CD14-positive monocyte (primary cell): ENCODE measurements around the gene PPP2R3C. TPM values are rescaled to one million over a fixed set of nuclear protein-coding genes. Genes with fewer than 3 reads are reported as not detected.

Experiments
- DNase-seq, 3 donors: peaks; one replicate each; pipeline ENCODE4 v3.0.0-alpha.2; 2011 to 2022
- H2AFZ ChIP-seq: 2 replicates; pipeline ENCODE4 v1.6.0; 2012; ENCODE audit warnings: mild to moderate bottlenecking, low read depth, low read length, inconsistent platforms; ENCODE audit not compliant: insufficient read depth, poor library complexity, severe bottlenecking
- H3K27ac ChIP-seq, 2 donors: 1 replicate in 1 of 2; 2 replicates in 1 of 2; pipeline ENCODE4 v1.5.1; 2012 to 2013; ENCODE audit warnings: low read length in 2 of 2, control low read depth in 1 of 2, inconsistent platforms in 1 of 2, low read depth in 1 of 2, mild to moderate bottlenecking in 1 of 2
- H3K27me3 ChIP-seq, 2 donors: one replicate each; pipeline versions ENCODE4 v1.6.0 to v1.6.1; 2011 to 2013; ENCODE audit warnings: low read length in 2 of 2; ENCODE audit not compliant: control insufficient read depth in 2 of 2, insufficient read depth in 2 of 2
- H3K36me3 ChIP-seq, 2 donors: replicated peaks in 1 of 2; 1 replicate in 1 of 2; 2 replicates in 1 of 2; pipeline versions ENCODE4 v1.5.1 to v1.6.1; 2012 to 2013; ENCODE audit warnings: low read length in 2 of 2, control low read depth in 1 of 2, inconsistent platforms in 1 of 2, mild to moderate bottlenecking in 1 of 2; ENCODE audit not compliant: insufficient read depth in 2 of 2, control insufficient read depth in 1 of 2
- H3K4me1 ChIP-seq, 2 donors: 1 replicate in 1 of 2; 2 replicates in 1 of 2; pipeline versions ENCODE4 v1.5.1 to v1.6.1; 2012 to 2013; ENCODE audit warnings: low read length in 2 of 2, control low read depth in 1 of 2, inconsistent platforms in 1 of 2, mild to moderate bottlenecking in 1 of 2, moderate library complexity in 1 of 2; ENCODE audit not compliant: insufficient read depth in 2 of 2, control insufficient read depth in 1 of 2
- H3K4me2 ChIP-seq: replicated peaks from 2 replicates; pipeline ENCODE3; 2012; ENCODE audit warnings: low read length, moderate library complexity, mild to moderate bottlenecking; ENCODE audit not compliant: poor library complexity, severe bottlenecking; ENCODE audit errors: extremely low read depth
- H3K4me3 ChIP-seq, 3 experiments: fragments of 200-600 bp in 1 of 3; sonication (generic) in 1 of 3; replicated peaks in 1 of 3; 1 replicate in 2 of 3; 2 replicates in 1 of 3; pipeline ENCODE4 v1.5.1; 2011 to 2013; ENCODE audit warnings: low read length in 3 of 3, mild to moderate bottlenecking in 3 of 3, control low read depth in 2 of 3, low read depth in 2 of 3, inconsistent platforms in 1 of 3, moderate library complexity in 1 of 3
- H3K79me2 ChIP-seq: 2 replicates; pipeline ENCODE4 v1.6.0; 2012; ENCODE audit warnings: mild to moderate bottlenecking, control low read depth, inconsistent platforms, low read length, moderate library complexity; ENCODE audit not compliant: insufficient read depth
- H3K9ac ChIP-seq: 2 replicates; pipeline ENCODE4 v1.6.0; 2017; ENCODE audit warnings: low read length, mild to moderate bottlenecking; ENCODE audit not compliant: insufficient read depth, poor library complexity, severe bottlenecking
- H3K9me3 ChIP-seq, 2 donors: replicated peaks in 1 of 2; 1 replicate in 1 of 2; 2 replicates in 1 of 2; pipeline versions ENCODE4 v1.5.1 to v1.6.1; 2012 to 2013; ENCODE audit warnings: low read length in 2 of 2, control low read depth in 1 of 2; ENCODE audit not compliant: control insufficient read depth in 1 of 2, insufficient read depth in 1 of 2
- H4K20me1 ChIP-seq: 2 replicates; pipeline ENCODE4 v1.6.0; 2012; ENCODE audit warnings: mild to moderate bottlenecking, low read length, control low read depth, moderate library complexity; ENCODE audit not compliant: insufficient read depth
- H3K27ac Mint-ChIP-seq, 7 donors: one replicate each; pipeline ENCODE4 v1.8.0; 2020; ENCODE audit warnings: mild to moderate bottlenecking in 7 of 7, mixed read lengths in 7 of 7, moderate library complexity in 6 of 7, inconsistent platforms in 2 of 7
- H3K27me3 Mint-ChIP-seq, 3 donors: one replicate each; pipeline ENCODE4 v1.8.0; 2021 to 2022; ENCODE audit warnings: low read depth in 3 of 3, mild to moderate bottlenecking in 3 of 3, mixed read lengths in 3 of 3, moderate library complexity in 3 of 3, inconsistent platforms in 1 of 3
- H3K36me3 Mint-ChIP-seq, 2 donors: one replicate each; pipeline ENCODE4 v1.8.0; 2020; ENCODE audit warnings: mixed read lengths in 2 of 2, inconsistent platforms in 1 of 2, mild to moderate bottlenecking in 1 of 2
- H3K4me1 Mint-ChIP-seq: one replicate; pipeline ENCODE4 v1.8.0; 2020; ENCODE audit warnings: mild to moderate bottlenecking, mixed read lengths
- H3K4me3 Mint-ChIP-seq, 2 donors: one replicate each; pipeline ENCODE4 v1.8.0; 2020; ENCODE audit warnings: mild to moderate bottlenecking in 2 of 2, mixed read lengths in 2 of 2, moderate library complexity in 1 of 2
- H3K9me3 Mint-ChIP-seq, 7 donors: one replicate each; pipeline ENCODE4 v1.8.0; 2020 to 2022; ENCODE audit warnings: mixed read lengths in 7 of 7, mild to moderate bottlenecking in 6 of 7, moderate library complexity in 6 of 7, inconsistent platforms in 2 of 7
- CTCF ChIP-seq: fragments of 200-600 bp; IDR thresholded peaks from one replicate; pipeline ENCODE4 v1.8.0; 2022; ENCODE audit warnings: antibody characterized with exemption, mild to moderate bottlenecking
- WGBS: methylation state at CpG from one replicate; pipeline ENCODE4 v1.1.5; 2013; ENCODE audit warnings: missing lambda C conversion rate; ENCODE audit not compliant: insufficient coverage; 5-methylcytosine and 5-hydroxymethylcytosine counted together
- intact Hi-C, 2 donors: fragments of 100-400 bp; cut with micrococcal nuclease; formaldehyde crosslinking; loops; one replicate each; pipeline versions ENCODE4 v1.15.0 to v1.15.1; 2023
- polyA plus RNA-seq, 3 donors: library from polyadenylated mRNA; depleted of rRNA in 1 of 3; unstranded in 2 of 3; stranded (reverse) in 1 of 3; fragments of 300-500 nt in 2 of 3; fragments of >200 nt in 1 of 3; fragmentation: Illumina TruSeq in 2 of 3; gene quantifications; 1 replicate in 2 of 3; 2 replicates in 1 of 3; pipeline ENCODE4 v1.2.3, GENCODE V29; 2012 to 2021

PPP2R3C gene
- polyA plus RNA-seq, 3 donors = 21.4 to 131 (median 122) TPM

DNA sequence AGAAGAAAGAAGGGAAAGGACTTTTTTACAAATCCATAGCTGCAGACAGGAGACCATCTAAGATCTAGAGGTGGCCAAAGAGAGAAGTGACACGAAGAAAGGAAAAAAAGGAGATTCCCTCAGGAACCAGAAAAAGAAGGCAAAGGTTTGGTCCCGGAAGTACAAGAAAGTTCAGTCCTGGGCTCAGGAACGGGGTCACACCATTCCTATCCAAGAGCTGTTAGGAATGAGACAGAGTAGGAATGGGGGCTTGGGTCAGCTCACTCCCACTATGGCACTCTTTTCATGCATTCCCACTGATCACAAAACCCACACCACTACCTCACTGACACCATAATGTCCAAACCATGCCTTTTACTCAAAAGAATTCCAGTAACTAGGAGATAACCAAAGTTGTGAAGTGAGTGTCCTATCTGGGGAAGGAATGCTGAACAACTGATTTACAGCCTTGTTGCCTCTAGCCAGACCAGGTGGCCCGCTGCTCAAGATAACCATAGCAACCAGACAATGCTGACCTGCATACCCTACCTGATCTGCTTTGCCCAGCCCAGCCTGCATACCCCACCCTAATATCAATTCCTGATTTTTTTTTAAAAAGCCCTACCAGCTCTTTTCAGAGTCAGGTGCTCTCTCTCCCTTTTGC is 8.4 kb downstream of the PPP2R3C start:
- H3K9me3 ChIP-seq = peaks cover 0 to 6% of the 10 kb centered on the region in 2 donors
- intact Hi-C loops = loop anchor here in 1 of 2 donors (10.0 kb wide), 1 partner anchor 129 kb away; the partner anchor contains the start of gene SRP54
- Mint-ChIP-seq H3K4me1 (peaks cover 13% of the 10 kb centered on the region), H3K4me3 (no peak overlapping the region), H3K9me3 (peaks cover 0 to 7% (median 4%) of the 10 kb centered on the region in 7 donors), H3K27me3 (no peaks in the 10 kb centered on the region), H3K36me3 (peaks cover 60 to 85% of the 10 kb centered on the region in 2 donors), H3K27ac (peak overlapping the region in 2 of 7 donors; percentile 55 to 73)
- H3K4me1 ChIP-seq = no peaks in the 10 kb centered on the region
- TF ChIP-seq CTCF = no peak
- peaks cover 66 to 77% of the 10 kb centered on the region in 2 donors for H3K36me3 ChIP-seq
- H4K20me1 ChIP-seq = peaks cover 54% of the 10 kb centered on the region
- no peak overlapping the region for H2AFZ ChIP-seq
- no peak overlapping the region for H3K27ac ChIP-seq
- H3K27me3 ChIP-seq = no peaks in the 10 kb centered on the region
- no peak overlapping the region for H3K4me3 ChIP-seq
- H3K4me2 ChIP-seq = no peak overlapping the region
- no peak overlapping the region for H3K9ac ChIP-seq
- H3K79me2 ChIP-seq = peaks cover 57% of the 10 kb centered on the region
- DNase-seq = no peak
- WGBS = no CpG with 5 or more reads among the region's 4 CpGs

GRCh38 chr14:35112641-35113040 is 9.1 kb downstream of the PPP2R3C start:
- Histone ChIP-seq H3K9ac (no peak overlapping the region), H2AFZ (no peak overlapping the region), H3K4me3 (no peak overlapping the region), H3K4me2 (no peak overlapping the region), H3K27ac (no peak overlapping the region), H3K79me2 (peaks cover 49% of the 10 kb centered on the region), H3K4me1 (no peaks in the 10 kb centered on the region), H3K36me3 (peaks cover 74 to 85% of the 10 kb centered on the region in 2 donors), H3K9me3 (peaks cover 0 to 6% of the 10 kb centered on the region in 2 donors), H4K20me1 (peaks cover 50% of the 10 kb centered on the region), H3K27me3 (no peaks in the 10 kb centered on the region)
- Mint-ChIP-seq H3K4me1 (peaks cover 8% of the 10 kb centered on the region), H3K36me3 (peaks cover 63 to 87% of the 10 kb centered on the region in 2 donors), H3K4me3 (no peak overlapping the region), H3K9me3 (peaks cover 0 to 7% (median 4%) of the 10 kb centered on the region in 7 donors), H3K27ac (no peak overlapping the region), H3K27me3 (no peaks in the 10 kb centered on the region)
- no peak for DNase-seq
- WGBS = 100% methylated on average over 1 of the region's 2 CpGs
- intact Hi-C loops = loop anchor here in 1 of 2 donors (10.0 kb wide), 1 partner anchor 128 kb away; the partner anchor contains the start of gene SRP54
- TF ChIP-seq CTCF = no peak
